C4-2B (cell line): Measurements from ENCODE around the gene UBTD2.

Experiments used
- CTCF ChIP-seq: fragments of 450-650 bp; conservative IDR thresholded peaks from 2 replicates; pipeline ENCODE4 v1.5.1; 2017; ENCODE audit warnings: mild to moderate bottlenecking
- ZFX ChIP-seq: fragments of 450-650 bp; IDR thresholded peaks from 2 replicates; pipeline ENCODE4 v1.6.1; 2017

GRCh38 chr5:172178991-172179989 lies 104.3 kb downstream of the UBTD2 start:
- TF ChIP-seq CTCF (no peak), ZFX (no peak)
